HG03342 (cell line): ENCODE data around the gene COX6B1.
"Not testable (repeated sequence)": the region's sequence is repeated elsewhere in the genome, so short reads cannot be mapped to it uniquely, and the experiment has no call there.

Experiments
- ATAC-seq: cut with Tn5 transposase; IDR thresholded peaks from one replicate; pipeline ENCODE4 v1.9.1; 2021; ENCODE audit warnings: mild to moderate bottlenecking, moderate library complexity; ENCODE audit not compliant: unreplicated experiment

COX6B1 gene

DNA sequence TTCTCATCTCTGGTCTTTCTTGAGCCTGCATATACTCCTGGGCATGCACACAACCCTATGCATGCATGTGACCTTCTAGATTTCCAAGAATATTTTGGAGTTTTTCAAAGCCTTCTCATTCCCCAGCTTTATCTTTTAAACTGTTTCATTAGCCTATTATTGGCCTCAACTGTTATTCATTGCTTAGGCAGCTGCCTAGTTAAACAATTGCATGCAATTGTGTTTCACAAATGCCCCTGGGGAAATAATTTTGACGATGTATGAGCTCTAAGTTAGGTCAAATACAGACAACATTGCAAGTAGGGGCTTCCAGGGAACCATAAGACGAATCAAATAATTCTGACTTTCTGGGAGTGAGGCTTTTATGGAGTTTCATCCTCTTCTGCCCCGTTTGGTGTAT is 15.9 kb downstream of the COX6B1 start:
- no peak for ATAC-seq

DNA sequence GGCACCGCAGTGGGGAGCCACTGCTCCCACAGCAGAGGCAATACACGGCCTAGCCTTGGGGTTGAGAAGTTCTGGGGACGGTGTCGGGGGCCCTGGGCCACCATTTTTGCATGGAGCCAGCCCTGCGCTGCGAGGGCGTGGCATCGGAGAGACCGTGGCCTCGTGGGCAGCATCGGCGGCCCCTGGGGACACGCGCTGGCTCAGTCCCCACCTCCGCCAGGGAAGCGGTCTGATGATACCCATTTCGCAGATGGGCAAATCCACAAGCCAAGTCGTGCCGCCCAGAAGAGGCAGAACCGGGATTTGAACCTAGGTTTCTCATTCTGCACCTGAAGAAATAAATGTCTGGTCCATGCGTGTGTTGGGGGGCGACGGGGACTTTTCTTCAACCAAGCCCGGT is 17.0 kb downstream of the COX6B1 start:
- ATAC-seq, result no peak

DNA sequence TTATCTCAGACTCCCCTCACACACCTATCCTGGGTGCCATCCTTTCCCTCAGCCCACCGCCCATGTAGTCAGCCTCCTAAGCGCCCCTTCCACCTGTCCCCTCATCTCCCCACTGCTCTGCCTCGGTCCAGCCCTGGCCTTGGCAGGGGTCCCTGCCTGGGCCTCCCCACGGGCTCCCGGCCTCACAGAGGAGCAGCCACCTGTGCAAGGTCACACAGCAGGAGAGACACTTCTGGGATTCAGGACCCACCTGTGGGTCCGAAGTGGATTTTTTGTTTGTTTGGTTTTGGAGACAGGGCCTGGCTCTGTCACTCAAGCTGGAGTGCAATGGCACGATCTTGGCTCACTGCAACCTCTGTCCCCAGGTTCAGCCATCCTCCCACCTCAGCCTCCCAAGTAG is 17.5 kb downstream of the COX6B1 start:
- no peak for ATAC-seq

DNA sequence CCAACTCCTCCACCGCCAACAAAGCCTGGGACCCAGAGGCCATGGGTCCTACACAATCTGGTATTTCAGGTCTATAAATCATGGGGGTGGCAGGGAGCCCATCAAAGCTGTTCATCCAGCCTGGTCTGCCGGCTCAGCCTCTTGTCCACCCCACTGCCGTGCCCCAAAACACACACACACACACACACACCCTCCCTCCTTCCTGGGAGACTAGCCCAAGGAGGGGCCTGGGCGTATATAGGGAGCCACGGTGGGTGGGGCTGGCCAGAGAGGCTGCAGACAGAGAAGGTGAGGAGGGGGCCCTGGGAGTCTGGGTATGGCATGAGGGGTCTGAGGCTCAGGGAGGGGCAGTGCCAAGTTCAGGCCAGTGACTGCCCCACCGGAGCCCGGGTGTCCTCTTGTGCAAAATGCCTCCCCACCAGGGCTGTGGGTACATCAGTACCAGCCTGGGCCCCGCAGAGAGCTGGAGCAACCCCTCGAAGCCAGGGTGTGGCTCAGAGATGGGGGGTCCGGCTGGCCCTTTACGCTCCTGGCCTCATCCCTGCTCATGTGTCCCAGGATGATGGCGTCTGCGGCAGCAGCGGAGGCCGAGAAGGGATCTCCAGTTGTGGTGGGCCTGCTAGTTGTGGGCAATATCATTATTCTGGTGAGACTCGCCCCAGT is 18.3 kb downstream of the COX6B1 start, which contains the start of gene UPK1A:
TSS of gene UPK1A (plus strand) at position 267 of the 663 bp plus-strand sequence. CDS start at position 563, 296 bp downstream.
- ATAC-seq, result no peak

DNA sequence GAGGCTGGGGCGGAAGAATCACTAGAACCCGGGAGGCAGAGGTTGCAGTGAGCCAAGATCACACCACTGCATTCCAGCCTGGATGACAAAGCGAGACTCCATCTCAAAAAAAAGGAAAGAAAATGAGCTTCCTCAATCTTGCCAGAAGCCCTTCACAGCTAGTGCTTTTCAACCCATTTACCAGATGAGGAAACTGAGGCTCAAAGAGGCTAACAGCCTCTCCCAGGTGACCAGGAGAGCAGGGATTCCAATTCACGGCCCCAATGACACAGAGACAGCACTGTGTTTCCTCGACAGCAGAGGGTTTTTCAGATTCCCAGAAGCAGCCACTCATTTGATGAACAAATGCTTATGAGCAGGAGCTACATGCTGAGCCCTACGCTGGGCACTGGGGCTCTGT is 21.4 kb downstream of the COX6B1 start:
- no peak for ATAC-seq

DNA sequence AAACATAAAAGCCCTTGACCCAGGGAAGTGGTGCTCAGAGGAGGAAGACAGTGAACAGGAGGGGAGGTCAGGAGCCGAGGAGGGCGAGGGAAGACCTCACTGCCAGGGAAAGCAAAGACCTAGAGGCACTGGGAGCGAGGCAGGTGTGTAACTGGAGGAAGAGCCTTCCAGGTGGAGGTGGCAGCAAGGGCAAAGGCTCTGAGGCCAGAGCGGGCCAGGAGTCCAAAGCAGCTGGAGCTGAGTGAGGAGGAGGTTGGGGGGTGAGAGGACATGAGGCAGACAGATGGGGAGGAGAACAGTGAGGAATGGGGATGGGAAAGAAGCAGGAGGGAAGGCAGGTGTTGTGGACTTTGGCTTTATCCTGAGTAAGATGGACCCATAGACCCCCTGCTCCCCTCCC is 21.9 kb downstream of the COX6B1 start:
- ATAC-seq, result no peak

DNA sequence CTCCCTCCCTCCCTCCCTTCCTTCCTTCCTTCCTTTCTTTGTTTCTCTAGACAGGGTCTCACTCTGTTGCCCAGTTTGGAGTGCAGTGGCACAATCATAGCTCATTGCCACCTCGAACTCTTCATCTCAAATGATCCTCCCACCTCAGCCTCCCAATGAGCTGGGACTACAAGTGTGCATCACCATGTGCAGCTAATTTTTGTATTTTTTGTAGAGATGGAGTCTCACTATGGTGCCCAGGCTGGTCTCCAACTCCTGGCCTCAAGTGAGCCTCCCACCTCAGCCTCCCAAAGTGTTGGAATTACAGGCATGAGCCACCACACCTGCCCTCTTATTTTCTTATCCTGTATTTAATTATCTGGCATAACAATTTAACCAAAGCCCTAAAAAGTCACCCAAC is 22.6 kb downstream of the COX6B1 start:
- ATAC-seq, result no peak

DNA sequence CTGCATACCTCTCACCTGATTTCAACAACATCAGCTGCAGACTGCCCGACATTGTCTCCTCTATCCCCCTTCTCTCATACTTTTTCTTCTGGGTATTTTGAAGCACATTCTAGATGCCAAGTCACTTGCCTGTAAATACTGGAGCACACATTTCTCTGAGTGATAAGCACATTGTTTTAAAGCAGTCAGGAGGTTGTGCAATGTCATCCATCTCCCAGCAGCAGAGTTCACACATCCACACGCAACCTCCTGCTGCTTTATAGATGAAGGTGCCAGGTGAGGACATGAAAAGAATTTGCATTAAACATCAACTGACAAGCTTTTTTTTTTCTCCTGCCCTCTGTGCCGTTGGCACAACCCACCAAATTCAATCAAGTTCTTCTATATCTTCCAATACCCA is 23.7 kb downstream of the COX6B1 start:
- no peak for ATAC-seq

DNA sequence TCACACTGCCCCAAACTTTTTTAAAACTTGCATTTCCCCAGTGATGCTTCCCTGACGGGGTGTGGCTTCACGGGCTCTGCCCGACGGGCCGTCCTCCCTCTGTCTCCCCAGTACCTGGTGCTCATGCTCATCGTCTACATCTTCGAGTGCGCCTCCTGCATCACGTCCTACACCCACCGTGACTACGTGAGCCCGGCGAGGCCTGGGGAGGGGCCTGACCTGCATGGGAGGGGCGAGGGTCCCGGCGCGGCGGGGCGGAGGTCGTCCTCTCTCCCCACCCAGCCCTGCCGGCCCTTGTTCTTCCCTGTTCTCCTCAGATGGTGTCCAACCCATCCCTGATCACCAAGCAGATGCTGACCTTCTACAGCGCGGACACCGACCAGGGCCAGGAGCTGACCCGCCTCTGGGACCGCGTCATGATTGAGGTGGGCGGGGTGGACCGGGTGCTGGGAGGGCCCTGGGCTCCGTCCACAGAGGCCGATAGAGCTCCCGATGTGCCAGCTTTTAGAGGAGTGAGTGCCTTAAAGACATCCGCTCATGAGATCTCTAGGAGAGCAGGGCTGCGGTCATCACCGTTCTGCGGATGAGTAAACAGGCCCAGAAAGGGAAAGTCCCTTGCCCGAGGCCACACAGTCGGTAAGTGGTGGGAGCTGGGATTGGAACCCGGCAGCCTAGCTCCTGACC is 25.1 kb downstream of the COX6B1 start:
- ATAC-seq, result no peak

DNA sequence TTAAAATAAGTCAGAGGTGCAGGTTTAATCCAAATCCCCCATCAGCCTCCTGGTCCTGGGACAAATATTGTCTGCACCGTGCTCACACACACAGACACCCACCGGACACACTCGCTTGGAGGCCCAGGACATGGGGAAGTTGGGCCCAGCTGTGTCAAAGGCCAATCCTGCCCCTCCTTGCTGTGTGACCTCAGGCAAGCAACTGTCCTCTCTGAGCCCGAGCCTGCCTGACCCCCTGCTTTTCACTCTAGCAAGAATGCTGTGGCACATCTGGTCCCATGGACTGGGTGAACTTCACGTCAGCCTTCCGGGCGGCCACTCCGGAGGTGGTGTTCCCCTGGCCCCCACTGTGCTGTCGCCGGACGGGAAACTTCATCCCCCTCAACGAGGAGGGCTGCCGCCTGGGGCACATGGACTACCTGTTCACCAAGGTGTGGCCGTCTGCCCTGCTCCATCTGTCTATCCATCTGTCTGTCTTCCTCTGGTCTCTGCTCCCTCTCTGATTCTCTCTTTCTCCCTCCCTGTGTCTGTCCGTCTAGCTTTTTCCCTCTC is 27.5 kb downstream of the COX6B1 start:
- ATAC-seq, result no peak

DNA sequence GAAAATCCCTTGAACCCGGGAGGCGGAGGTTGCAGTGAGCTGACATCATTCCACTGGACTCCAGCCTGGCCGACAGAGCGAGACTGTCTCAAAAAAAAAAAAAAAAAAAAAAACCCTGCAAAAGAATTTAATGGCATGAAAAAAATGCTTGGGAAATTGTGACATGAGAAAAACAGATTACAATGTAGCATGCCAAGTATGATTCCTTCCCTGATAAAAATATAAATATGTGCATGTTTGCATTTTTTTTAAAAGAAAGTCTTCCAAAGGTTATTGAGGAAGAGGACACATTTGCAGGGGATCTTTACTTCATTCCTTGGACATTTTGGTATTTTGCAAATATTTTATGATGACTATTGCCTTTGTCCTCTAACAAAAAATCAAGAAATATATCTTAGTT is 41.7 kb downstream of the COX6B1 start:
- ATAC-seq, result no peak

DNA sequence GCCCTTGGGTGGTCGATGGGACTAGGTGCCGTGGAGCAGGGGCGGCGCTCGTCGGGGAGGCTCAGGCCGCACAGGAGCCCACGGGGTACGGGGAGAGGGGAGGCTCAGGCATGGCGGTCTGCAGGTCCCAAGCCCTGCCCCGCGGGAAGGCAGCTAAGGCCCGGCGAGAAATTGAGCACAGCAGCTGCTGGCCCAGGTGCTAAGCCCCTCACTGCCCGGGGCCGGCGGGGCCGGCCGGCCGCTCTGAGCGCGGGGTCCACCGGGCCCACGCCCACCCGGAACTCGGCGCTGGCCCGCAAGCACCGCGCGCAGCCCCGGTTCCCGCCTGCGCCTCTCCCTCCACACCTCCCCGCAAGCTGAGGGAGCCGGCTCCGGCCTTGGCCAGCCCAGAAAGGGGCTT is 43.0 kb downstream of the COX6B1 start:
- not testable (repeated sequence) for ATAC-seq

DNA sequence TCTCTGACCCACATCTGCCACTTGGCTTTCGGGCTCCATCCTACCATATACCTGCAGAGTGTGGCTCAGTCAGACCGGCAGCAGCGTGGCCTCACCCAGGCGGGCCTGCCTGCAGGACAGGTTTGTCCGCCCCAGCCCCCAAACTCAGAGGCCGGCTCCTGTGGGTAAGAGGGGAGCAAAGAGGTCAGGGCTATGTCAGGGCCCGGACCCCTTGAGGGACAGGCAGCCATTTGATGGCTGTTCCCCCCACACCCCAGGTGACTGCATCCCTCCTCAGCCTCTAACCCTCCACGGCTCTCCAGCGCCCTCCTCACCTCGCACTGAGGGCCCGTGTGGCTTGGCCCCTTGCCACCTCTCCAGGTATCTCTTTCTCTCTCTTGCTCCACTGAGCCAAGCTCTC is 43.9 kb downstream of the COX6B1 start:
- ATAC-seq, result no peak

DNA sequence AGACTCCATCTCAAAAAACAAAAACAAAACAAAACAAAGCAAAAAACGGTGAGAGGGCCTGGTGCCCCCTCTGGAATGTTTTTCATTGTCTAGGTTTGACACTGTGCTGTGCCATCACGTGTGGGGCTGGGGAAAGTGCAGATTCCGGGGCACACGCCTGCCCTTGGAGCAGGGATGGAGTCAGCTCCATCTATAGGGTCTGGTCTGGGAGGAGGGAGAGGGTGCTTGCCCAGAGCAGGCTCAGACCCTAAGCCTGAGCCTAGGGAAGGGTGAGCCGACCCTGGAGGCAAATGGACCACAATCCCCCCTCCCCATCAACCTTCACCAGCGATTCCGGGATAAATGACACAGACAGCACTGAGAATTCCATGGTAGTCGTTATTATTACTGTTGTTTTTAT is 45.3 kb downstream of the COX6B1 start:
- ATAC-seq, result no peak

DNA sequence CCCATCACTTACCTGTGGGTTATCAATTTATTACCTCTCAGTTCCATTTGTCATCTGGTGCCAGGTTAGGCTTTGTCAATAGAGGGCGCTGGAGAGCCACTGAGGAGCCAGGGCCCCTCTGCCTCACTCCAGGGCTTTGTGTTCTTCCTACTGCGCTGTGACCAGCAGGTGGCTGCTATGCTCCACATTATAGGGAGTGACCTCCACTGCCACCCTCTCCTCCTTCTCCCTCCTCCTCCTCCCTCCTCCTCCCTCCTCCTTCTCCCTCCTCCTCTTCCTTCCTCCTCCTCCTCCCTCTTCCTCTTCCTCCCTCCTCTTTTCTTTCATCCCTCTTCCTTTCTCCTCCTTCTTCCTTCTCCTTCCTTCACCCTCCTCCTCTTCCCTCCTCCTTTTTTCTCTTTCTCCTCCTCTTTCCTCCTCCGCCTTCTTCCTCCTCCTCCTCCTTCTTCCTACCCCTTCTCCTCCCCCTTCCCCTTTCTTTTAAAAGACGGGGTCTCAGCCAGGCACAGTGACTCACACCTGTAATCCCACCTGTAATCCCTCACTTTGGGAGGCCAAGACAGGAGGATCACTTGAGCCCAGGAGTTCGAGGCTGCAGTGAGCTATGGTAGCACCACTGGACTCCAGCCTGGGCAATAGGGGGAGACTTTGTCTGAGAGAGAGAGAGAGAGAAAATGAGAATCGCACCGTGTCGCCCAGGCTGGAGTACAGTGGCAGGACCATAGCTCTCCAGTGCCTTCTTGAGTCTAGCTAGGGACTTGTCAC is 45.9 kb downstream of the COX6B1 start:
- peak; percentile 77 for ATAC-seq

DNA sequence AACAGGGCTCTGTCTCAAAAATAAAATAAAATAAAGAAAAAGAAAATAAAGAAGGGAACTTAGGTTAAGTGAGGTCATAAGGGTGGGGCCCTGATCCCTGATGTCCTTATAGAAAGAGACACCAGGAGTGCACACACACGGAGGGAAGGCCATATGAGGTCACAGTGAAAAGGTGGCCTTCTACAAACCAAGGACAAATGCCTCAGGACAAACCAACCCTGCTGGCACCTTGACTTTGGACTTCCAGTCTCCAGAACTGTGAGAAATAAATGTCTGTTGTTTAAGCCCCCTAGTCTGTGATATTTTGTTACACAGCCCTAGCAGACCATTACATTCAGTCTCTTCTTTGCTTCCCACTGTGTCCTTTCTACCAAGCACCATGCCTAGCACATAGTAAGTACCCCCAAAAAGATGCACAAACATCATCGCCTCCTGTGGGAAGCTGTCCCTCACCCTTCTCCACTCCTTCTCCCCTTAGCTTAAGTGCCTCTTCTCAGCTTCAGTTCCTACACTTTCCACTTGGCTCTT is 47.8 kb downstream of the COX6B1 start:
- no peak for ATAC-seq

DNA sequence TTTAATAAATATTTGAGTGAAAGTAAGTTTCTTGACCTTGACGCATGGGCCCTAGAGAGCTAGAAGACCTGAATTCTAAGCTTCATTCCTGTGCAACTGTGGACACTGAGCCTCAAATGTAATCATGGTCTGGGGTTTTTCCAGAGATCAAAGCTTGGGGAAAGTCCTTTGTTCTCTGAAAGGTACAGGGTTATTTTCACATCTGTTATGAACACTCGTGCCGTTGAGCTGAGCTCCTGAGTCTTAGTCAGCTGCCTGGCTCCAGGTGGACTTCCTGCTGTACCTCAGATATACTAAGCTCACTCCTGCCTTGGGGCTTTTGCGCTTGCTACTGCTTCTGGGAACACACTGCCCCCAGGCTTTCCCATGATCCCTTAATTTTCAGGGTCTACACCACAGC is 48.7 kb downstream of the COX6B1 start:
- ATAC-seq, result no peak

DNA sequence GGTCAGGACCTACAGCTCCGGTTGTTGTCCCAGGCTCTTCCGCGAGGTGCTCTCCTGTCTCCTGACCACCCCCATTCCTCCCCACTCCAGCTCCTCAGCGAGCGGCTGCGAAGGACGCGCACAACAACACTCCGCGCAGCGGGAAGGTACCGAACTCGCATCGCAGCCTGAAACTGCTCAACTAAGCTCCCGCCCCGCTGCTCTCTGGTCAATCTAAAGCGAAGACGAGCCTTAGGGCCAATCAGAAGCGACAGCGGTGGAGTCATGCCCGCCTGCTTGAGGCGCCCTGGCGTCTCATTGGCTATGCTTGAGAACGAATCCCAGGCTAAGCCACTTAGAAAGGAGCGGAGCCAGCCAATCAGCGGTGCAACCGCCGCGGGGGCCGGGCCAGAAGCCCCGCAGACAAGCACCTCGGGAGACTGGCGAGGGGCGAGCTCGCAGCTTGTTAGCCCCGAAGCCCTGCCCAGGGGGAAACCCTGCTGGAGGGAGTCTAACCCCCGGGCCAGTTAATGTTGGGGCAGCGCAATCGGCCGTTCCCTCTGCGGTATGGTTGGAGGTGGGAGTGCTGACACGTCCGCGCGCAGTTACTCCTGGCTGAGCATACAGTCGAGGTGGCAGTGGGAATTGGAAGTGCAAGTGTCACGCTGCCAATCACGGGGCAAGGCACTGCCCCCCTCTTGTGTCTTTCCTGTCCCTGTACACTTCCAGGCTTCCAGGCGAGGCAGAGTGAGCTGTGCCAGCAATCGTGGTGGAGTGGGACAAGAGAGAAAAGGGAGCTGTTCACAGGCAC is 54.3 kb downstream of the COX6B1 start:
- ATAC-seq, result peak; percentile 95

DNA sequence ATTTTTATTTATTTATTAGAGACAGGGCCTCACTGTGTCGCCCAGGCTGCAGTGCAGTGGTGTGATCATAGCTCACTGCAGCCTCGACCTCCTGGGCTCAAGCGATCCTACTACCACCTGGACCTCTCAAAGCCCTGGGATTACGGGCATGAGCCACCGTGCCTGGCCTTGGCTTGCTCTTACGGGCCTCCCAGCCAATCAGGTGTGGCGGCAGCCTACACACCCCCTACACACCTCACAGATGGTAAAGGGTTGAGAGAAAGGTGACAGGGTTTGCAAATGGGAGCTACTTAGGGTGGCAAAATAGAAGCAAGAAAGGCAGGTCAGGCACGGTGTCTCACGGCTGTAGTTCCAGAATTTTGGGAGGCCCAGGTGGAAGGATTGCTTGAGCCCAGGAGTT is 55.2 kb downstream of the COX6B1 start:
- no peak for ATAC-seq

DNA sequence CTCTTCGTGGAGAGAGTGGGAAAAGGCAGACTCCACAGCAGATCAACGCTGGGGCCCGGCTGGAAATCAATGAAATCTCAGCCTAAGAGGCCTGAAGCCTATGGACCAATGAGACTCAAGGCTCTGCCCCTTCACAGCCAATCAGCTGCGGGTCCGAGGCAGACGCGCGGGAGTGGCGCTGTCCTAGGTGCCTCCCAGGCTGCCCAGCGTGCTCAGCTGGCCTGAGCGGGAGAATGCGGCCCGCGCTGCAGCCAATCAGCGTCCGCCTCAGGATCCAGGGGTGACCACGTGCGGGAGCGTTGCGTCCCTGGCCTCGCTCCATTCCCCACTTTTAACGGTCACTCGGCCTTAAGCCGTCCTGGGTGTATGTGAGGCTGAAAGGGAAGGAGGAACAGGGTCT is 56.1 kb downstream of the COX6B1 start, which contains the start of gene ZBTB32:
TSS of gene ZBTB32 (plus strand) at position 341 of the 400 bp plus-strand sequence. CDS start 10,069 bp downstream, outside the sequence.
- ATAC-seq, result no peak
